HepG2 (cell line): ENCODE results near the gene ABCG8. TPM values are rescaled to one million over a fixed set of nuclear protein-coding genes. Genes with fewer than 3 reads are reported as not detected.

Experiments
- CBX1 ChIP-seq: IDR thresholded peaks from one replicate; pipeline ENCODE4 v1.6.1; 2016; ENCODE audit warnings: antibody characterized with exemption, low read depth
- CENPX ChIP-seq: sonication (generic); formaldehyde crosslinking; IDR thresholded peaks from 2 replicates; pipeline ENCODE4 v1.9.0; 2021; ENCODE audit warnings: mild to moderate bottlenecking, missing genetic modification reagents, moderate library complexity
- FUBP1 ChIP-seq: sonication (generic); formaldehyde crosslinking; IDR thresholded peaks from 2 replicates; pipeline ENCODE4 v1.5.1; 2020; ENCODE audit warnings: missing genetic modification reagents, mild to moderate bottlenecking, borderline replicate concordance
- GABPA ChIP-seq, 2 experiments: IDR thresholded peaks; 2 replicates each; pipeline ENCODE4 v1.6.1; 2011 to 2016; ENCODE audit warnings: low read depth in 2 of 2, low read length in 1 of 2, missing biosample characterization in 1 of 2, missing genetic modification characterization in 1 of 2
- GZF1 ChIP-seq: sonication (generic); formaldehyde crosslinking; IDR thresholded peaks from 2 replicates; pipeline ENCODE4 v1.5.1; 2020; ENCODE audit warnings: mild to moderate bottlenecking, missing genetic modification reagents
- HNF1A ChIP-seq, 2 experiments: sonication (generic) in 1 of 2; formaldehyde crosslinking in 1 of 2; IDR thresholded peaks; 2 replicates each; pipeline versions ENCODE4 v1.4.0 to v1.6.1; 2016 to 2020; ENCODE audit warnings: borderline replicate concordance in 1 of 2, low read depth in 1 of 2, mild to moderate bottlenecking in 1 of 2, missing genetic modification reagents in 1 of 2
- IRX3 ChIP-seq: sonication (generic); formaldehyde crosslinking; IDR thresholded peaks from 2 replicates; pipeline ENCODE4 v1.8.1; 2023; ENCODE audit warnings: mild to moderate bottlenecking, low read depth, missing genetic modification reagents, borderline replicate concordance
- MIER3 ChIP-seq: IDR thresholded peaks from 2 replicates; pipeline ENCODE4 v1.6.1; 2016; ENCODE audit warnings: missing compliant biosample characterization, borderline replicate concordance
- NR2C2 ChIP-seq: sonication (generic); formaldehyde crosslinking; IDR thresholded peaks from 2 replicates; pipeline ENCODE4 v1.4.0; 2020; ENCODE audit warnings: missing genetic modification reagents, mild to moderate bottlenecking, moderate library complexity, borderline replicate concordance
- NR2F1 ChIP-seq, 2 experiments: fragments of 450-650 bp in 1 of 2; formaldehyde crosslinking in 1 of 2; IDR thresholded peaks; 2 replicates each; pipeline versions ENCODE4 v1.5.0 to v1.6.1; 2016 to 2020; ENCODE audit warnings: mild to moderate bottlenecking in 1 of 2, missing compliant biosample characterization in 1 of 2, missing genetic modification reagents in 1 of 2, moderate library complexity in 1 of 2
- ZNF280B ChIP-seq: sonication (generic); formaldehyde crosslinking; IDR thresholded peaks from 2 replicates; pipeline ENCODE4 v1.5.0; 2020; ENCODE audit warnings: missing genetic modification reagents, mild to moderate bottlenecking, borderline replicate concordance
- ZNF501 ChIP-seq: sonication (generic); formaldehyde crosslinking; IDR thresholded peaks from 2 replicates; pipeline ENCODE4 v1.5.1; 2020; ENCODE audit warnings: mild to moderate bottlenecking, moderate library complexity, missing genetic modification reagents
- ZNF609 ChIP-seq: sonication (generic); formaldehyde crosslinking; IDR thresholded peaks from 2 replicates; pipeline ENCODE4 v1.4.0; 2020; ENCODE audit warnings: mild to moderate bottlenecking, missing genetic modification reagents, borderline replicate concordance
- polyA plus RNA-seq, 8 experiments: library from polyadenylated mRNA; depleted of rRNA in 3 of 8; stranded (reverse) in 7 of 8; unstranded in 1 of 8; fragments of >200 nt; fragmentation: Illumina TruSeq in 4 of 8; extraction: Trizol in 4 of 8; gene quantifications; 2 replicates each; pipeline versions ENCODE4 v1.2.1 to v1.2.3, GENCODE V29; 2011 to 2016; ENCODE audit warnings: low read depth in 4 of 8, missing spikeins in 1 of 8, mixed read lengths in 1 of 8; ENCODE audit not compliant: insufficient read depth in 1 of 8
- total RNA-seq, 5 experiments: library from RNA; depleted of rRNA; stranded (reverse); fragments of >200 nt; fragmentation: Illumina TruSeq; extraction: Trizol; gene quantifications; 2 replicates each; pipeline ENCODE4 v1.2.3, GENCODE V29; 2016; ENCODE audit warnings: low read depth in 1 of 5

ABCG8 gene
- total and polyA plus RNA-seq, 2 of the 13 experiments (the other 11 are each of a cell fraction or from before 2014, with no cell fraction given): 8.1 to 8.8 TPM

- TF ChIP-seq HNF1A (IDR thresholded peaks at IDR 0.05; ENCODE audit: low read depth): 0 out of 2 replicates have a peak, but pooled peaks have one; percentile 32
- peak; percentile 77; the same call in 1 of the 2 replicates for TF ChIP-seq HNF1A (CRISPR knock-in tag; IDR thresholded peaks at IDR 0.05; ENCODE audit: borderline replicate concordance)
- TF ChIP-seq GABPA (IDR thresholded peaks at IDR 0.05; ENCODE audit: low read depth, low read length): no peak
- TF ChIP-seq GABPA (CRISPR knock-in tag; IDR thresholded peaks at IDR 0.05; ENCODE audit: low read depth): no peak
- peak; percentile 8 to 61; a peak in 3 of 4 replicates for TF ChIP-seq NR2F1 (CRISPR knock-in tag; IDR thresholded peaks at IDR 0.05)
- no peak for TF ChIP-seq IRX3 (CRISPR knock-in tag)
- TF ChIP-seq ZNF280B (CRISPR knock-in tag): no peak
- peak; percentile 26; the same call in 1 of the 2 replicates for TF ChIP-seq MIER3 (CRISPR knock-in tag)
- TF ChIP-seq CBX1: no peak
- TF ChIP-seq GZF1: no peak
- peak; percentile 67; the same call in 1 of the 2 replicates for TF ChIP-seq ZNF501 (CRISPR knock-in tag)
- TF ChIP-seq FUBP1 (CRISPR knock-in tag): no peak
- TF ChIP-seq ZNF609 (CRISPR knock-in tag): peak; percentile 84
- peak; percentile 51; the same call in 1 of the 2 replicates for TF ChIP-seq NR2C2
- TF ChIP-seq CENPX (CRISPR knock-in tag): no peak
Observed at GRCh38 chr2:43841949-43842865, 3.4 kb downstream of the ABCG8 start (continued).
